Measurements from ENCODE around the gene ZNF22. TPM values are rescaled to one million over a fixed set of nuclear protein-coding genes. Genes with fewer than 3 reads are reported as not detected.

Gene ZNF22
- total RNA-seq, 1 experiment from 2014 or later: 36.9 TPM

GRCh38 chr10:44981172-44982113, 19.3 kb upstream of the ZNF22 start:
- Histone ChIP-seq H3K56ac (ENCODE audit: insufficient read length, low read depth, low read length) (no peak overlapping the region), H3K27me3 (ENCODE audit: insufficient read depth, low read length) (no peaks in the 10 kb centered on the region), H3K18ac (ENCODE audit: insufficient read length, low read depth, low read length) (no peak overlapping the region), H3K4ac (ENCODE audit: low read depth, low read length) (no peak overlapping the region), H2AFZ (ENCODE audit: low read length) (no peak overlapping the region), H3K27ac (ENCODE audit: insufficient read length, low read depth, low read length) (no peak overlapping the region), H4K91ac (ENCODE audit: insufficient read length, low read depth, low read length) (no peak overlapping the region), H3T11ph (ENCODE audit: low read length) (no peak overlapping the region), H3K9ac (ENCODE audit: extremely low read depth, insufficient read length, low read length) (no peak overlapping the region), H2BK20ac (ENCODE audit: low read depth, low read length, poor library complexity, severe bottlenecking) (no peak overlapping the region), H3K4me1 (ENCODE audit: insufficient read depth, low read length) (peaks cover 11% of the 10 kb centered on the region; the same call in 1 of the 2 replicates), H3K9me3 (ENCODE audit: control insufficient read depth, low read depth, low read length) (no peaks in the 10 kb centered on the region), H3K23ac (ENCODE audit: insufficient read length, low read depth, low read length) (no peak overlapping the region), H4K5ac (ENCODE audit: insufficient read length, low read depth, low read length) (no peak overlapping the region), H2BK120ac (ENCODE audit: low read depth, low read length, poor library complexity, severe bottlenecking) (no peak overlapping the region), H3K23me2 (ENCODE audit: insufficient read length, low read depth, low read length, poor library complexity, severe bottlenecking) (no peaks in the 10 kb centered on the region), H3K4me2 (ENCODE audit: insufficient read depth, insufficient read length, low read length) (no peak overlapping the region), H3K14ac (ENCODE audit: insufficient read depth, low read length) (no peak overlapping the region), H2BK15ac (ENCODE audit: low read depth, low read length) (no peak overlapping the region), H2AK5ac (ENCODE audit: insufficient read length, low read length) (no peak overlapping the region), H2BK12ac (ENCODE audit: insufficient read length, low read depth, low read length) (no peak overlapping the region), H3K79me1 (ENCODE audit: insufficient read depth, low read depth, low read length, poor library complexity, severe bottlenecking) (no peaks in the 10 kb centered on the region), H3K79me2 (ENCODE audit: insufficient read depth, low read length) (no peaks in the 10 kb centered on the region), H4K8ac (replicated peaks; ENCODE audit: insufficient read length, low read depth, low read length) (no peak overlapping the region), H4K20me1 (ENCODE audit: control insufficient read depth, insufficient read depth, insufficient read length) (no peaks in the 10 kb centered on the region), H2BK5ac (ENCODE audit: insufficient read length, low read length) (no peak overlapping the region)
- Mint-ChIP-seq H3K27ac (peak overlapping the region in 2 of 3 experiments; percentile 29 to 64; a peak in 3 of 7 replicates), H3K36me3 (ENCODE audit: insufficient read depth in 1 of 3, low read depth in 3 of 3) (peaks cover 3 to 7% (median 4%) of the 10 kb centered on the region in 3 experiments; a peak in 3 of 7 replicates), H3K9me3 (no peaks in the 10 kb centered on the region), H3K4me3 (no peak overlapping the region), H3K4me1 (peaks cover 57 to 62% of the 10 kb centered on the region in 2 experiments), H3K27me3 (ENCODE audit: low read depth) (peaks cover 7% of the 10 kb centered on the region)
- no peak for DNase-seq
- no CpG with 5 or more reads among the region's 11 CpGs for WGBS (ENCODE audit: extremely low coverage, insufficient read length, low lambda C conversion rate)
- TF ChIP-seq CTCF (conservative IDR thresholded peaks at IDR 0.05): no peak

Measured in H9 (cell line).